ENCODE measurements around the gene HCST.
"Not testable (repeated sequence)": the region's sequence is repeated elsewhere in the genome, so short reads cannot be mapped to it uniquely, and the experiment has no call there.

HCST gene

DNA sequence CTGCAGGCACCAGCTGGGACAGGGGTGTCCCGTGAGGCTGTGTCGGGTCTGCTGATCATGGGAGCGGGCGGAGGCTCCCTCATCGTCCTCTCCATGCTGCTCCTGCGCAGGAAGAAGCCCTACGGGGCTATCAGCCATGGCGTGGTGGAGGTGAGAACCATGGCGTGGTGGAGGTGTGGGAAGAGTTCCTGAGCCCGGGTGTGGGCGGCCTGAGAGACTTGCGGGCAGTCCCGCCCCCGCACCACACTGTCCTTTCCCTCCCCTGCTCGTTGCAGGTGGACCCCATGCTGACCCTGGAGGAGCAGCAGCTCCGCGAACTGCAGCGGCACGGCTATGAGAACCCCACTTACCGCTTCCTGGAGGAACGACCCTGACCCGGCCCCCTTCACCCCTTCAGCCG, 23.3 kb upstream of the HCST start:
- in situ Hi-C loops (cut with HindIII; ENCODE audit: low sequenced_read_pairs): no loop called here

DNA sequence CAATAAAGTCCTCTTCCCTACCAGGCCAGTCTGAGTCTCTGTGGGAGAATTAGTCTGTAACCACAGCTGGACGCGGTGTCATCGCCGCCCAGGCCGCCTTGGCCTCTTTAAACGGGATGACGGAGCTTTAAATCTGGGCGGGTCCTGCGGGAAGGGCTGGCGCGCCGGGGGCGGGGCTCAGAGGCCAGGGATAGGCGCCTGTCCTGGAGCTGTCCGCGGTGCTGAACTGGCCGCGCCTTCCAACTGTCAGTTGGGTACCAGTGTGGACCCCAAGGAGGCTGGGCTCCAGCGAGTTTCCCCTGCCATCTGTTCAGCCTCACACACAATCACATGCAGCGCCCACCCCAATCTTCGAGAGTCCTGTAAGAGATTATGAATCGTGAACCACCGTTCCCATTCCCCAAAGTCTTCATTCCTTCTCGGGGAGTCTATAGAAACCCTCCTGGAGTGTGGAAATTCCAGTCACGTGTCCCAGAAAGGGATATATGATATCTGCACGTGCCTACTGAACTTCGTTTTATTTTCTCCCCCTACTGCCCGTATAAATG, 22.5 kb upstream of the HCST start:
- in situ Hi-C loops (cut with HindIII; ENCODE audit: low sequenced_read_pairs): no loop called here

DNA sequence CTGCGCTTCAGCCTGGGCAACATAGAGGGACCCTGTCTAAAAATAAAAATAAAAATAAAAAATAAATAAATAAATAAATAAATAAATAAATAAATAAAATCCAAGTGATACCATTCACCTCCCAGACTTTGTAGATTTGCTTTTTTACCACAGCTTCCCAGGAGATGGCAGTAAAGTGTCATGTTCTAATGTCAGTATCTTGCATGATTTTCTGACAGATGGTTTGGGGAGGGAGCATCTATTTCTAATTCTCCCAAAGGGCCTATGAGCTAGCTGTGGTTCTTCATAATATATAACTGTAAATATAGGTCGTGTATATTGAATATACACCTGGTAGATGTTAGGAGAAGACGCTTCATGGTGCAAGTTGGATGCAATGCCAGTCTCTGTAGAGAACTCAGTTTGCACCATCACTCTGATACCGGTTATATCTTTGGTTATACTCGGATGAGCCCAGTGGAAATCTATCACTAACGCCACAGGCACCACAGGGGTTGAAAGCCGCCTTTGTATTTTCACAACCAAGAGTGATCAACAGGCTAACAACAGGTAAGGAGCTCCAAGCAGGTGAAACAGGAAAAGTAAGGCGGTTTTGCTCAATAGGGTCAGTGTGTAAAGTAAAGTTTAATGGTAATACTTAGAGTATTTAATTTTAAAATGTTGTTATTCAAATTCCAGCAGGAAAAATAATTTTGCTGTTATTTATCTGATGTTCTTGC, 20.1 kb upstream of the HCST start:
- in situ Hi-C loops (cut with HindIII; ENCODE audit: low sequenced_read_pairs): no loop called here

DNA sequence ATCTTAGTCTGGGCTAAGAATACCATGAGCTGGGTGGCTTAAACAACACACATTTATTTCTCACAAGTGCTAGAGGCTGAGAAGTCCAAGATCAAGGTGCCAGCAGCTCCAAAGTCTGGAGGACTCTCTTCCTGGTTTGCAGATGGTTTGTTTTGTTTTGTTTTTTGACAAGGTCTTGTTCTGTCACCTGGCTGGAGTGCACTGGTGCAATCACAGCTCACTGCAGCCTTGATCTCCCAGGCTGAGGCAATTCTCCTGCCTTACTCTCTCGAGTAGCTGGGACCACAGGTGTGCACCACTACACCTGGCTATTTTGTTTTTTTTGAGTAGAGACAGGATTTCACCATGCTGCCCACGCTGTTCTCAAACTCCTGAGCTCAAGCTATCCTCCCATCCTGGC, 18.4 kb upstream of the HCST start:
- in situ Hi-C loops (cut with HindIII; ENCODE audit: low sequenced_read_pairs): no loop called here

DNA sequence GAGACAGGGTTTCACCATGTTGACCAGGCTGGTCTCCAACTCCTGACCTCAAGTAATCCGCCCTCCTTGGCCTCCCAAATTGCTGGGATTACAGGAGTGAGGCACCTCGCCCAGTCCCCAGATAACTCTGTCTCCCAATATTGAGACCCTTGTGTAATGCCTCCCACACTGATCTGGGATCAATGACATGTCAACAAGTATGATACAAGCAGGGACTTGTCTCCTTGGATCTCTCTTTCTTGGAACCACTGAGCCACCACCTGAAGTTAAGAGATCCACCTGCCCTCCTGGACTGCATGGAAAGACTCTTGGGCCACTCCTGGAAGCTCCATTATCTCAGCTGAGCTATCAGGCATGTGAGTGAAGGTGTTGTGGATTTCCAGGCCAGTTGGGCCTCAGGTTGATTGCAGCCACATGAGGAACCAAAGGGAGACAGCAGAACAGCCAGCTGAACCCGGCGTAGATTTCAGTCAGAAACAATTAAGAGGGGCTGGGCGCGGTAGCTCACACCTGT, 17.0 kb upstream of the HCST start:
- in situ Hi-C loops (cut with HindIII; ENCODE audit: low sequenced_read_pairs): no loop called here

DNA sequence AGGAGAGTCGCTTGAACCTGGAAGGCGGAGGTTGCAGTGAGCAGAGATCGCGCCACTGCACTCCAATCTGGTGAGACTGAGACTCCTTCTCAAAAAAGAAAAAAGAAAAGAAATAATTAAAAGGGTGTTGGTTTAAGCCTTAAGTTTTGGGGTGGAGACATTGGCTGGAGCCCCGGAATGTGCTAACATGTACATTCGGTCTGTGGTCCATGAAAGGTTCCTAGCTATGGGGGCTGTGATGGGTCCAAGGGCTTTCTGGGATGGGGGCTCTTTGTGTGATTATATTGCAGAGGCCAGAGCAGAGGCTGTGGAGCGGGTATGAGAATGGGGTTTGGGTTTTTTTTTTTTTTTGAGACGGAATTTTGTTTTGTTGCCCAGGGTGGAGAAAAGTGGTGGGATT, 16.4 kb upstream of the HCST start:
- in situ Hi-C loops (cut with HindIII; ENCODE audit: low sequenced_read_pairs): no loop called here

DNA sequence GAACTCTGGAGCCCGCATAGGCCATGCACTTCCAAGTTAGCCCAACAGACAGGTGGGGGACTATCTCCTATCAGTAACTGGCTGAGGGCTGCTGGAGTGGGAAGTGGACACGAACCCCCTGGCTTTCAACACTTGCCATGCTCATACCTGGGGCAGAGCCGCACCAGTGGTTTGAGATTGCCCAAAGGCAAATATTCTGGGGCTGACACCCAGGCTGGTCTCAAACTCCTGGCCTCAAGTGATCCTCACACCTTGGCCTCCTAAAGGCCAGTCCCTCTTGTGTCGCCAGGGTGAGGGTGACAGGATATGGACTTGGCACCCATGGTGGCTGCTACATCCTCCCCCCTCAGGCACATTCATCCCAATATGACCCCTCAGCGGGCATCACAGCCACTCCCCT, 15.1 kb upstream of the HCST start:
- in situ Hi-C loops (cut with HindIII; ENCODE audit: low sequenced_read_pairs): no loop called here

DNA sequence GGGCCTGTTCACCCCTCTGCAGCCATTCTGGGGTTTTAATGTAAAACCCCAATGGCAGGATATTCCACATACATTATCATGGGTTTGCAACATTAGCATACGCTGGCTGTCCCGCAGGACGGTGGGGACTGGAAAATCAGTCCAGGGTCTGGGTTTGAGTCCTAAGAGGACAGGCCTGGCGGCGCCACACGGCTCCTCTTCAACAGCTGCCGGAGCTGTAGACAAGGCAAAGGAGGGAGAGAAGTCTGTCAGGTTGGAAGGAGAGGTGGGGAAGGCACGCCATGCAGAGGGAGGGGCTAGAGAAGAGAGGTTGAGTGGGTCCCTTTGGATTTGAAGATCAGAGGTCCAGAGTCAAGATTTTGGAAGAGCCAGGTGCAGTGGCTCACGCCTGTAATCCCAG, 13.9 kb upstream of the HCST start:
- in situ Hi-C loops (cut with HindIII; ENCODE audit: low sequenced_read_pairs): no loop called here

DNA sequence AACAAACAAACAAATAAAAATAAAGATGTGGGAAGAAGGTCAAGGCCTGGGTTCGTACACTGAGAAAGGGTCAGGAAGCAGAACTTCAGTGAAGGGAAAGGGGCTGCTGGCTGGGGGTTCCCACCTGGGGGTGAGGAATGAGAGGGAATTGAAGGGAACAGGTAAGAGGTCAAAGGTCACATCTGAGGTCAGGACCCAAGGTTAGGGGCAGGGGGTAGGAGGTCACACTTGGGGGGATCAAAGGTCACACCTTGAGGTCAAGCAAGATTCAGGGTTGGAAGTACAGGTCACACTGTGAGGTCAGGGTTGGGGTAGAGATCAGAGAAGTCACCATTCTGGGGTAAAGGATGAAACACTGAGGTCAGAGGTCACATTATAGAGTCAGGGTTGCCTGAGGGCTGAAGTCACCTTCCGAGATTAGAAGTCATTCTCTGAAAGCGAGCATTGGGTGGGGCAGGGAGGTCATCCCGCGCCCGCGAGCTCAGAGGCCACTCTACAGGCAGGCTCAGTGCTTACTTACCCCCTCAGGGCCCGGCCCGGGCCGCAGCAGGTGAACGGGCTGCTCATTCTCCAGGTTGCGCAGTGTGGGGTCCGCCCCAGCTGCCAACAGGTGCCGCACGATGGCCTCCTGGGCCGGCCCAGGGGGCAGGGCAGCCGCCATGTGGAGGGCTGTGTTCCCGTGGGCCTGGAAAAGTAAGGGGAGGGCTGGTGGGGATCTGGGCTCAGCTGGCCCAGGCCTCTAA, 12.8 kb upstream of the HCST start:
- in situ Hi-C loops (cut with HindIII; ENCODE audit: low sequenced_read_pairs): no loop called here

DNA sequence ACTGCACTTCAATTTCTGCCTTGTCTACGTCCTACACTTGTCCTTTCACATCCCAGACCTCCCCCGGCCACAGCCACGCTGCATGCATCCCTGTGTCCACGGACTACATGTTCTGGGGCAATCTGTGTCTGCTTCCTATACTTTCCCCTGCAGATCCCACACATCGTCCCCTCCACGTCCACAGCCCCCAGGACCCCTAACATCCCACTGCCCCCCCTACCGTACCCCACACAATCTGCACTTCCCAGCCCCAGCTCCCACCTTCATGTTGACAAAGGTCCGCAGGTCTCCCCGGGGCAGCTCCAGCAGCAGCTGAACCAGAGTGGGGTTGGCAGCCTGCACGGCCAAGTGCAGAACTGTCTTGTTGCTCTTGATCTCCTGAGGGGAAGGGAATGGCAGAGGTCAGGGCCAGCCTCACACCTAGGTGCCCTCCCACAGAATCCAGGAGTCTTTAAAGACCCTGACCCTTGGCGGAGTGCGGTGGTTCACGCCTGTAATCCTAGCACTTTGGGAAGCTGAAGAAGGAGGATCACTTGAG, 12.1 kb upstream of the HCST start:
- in situ Hi-C loops (cut with HindIII; ENCODE audit: low sequenced_read_pairs): no loop called here

DNA sequence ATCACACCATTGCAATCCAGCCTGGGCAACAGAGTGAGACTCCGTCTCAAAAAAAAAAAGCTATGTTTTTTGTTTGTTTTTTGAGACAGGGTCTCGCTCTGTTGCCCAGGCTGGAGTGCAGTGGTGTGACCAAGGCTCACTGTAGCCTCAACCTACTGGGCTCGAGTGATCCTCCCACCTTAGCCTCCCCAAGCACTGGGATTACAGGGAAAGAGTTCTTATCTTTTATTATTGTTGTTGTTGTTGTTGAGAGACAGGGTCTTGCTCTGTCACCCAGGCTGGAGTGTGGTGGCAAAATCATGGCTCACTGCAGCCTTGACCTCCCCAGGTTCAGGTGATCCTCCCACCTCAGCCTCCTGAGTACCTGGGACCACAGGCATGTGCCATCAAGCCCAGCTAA, 10.5 kb upstream of the HCST start:
- in situ Hi-C loops (cut with HindIII; ENCODE audit: low sequenced_read_pairs): not testable (repeated sequence)

DNA sequence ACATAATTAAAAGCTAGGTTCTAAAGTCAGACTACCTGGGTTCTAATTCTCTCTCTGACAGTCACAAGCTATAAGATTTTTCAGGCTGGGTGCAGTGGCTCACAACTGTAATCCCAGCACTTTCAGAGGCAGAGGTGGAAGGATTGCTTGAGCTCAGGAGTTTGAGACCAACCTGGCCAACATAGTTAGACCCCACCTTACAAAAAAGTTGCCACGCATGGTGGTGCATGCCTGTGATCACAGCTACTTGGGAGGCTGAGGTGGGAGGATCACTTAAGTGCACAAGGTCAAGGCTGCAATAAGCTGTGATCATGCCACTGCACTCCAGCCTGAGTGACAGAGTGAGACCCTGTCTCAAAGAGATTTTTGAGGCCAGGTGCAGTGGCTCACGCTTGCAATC, 8.0 kb upstream of the HCST start:
- in situ Hi-C loops (cut with HindIII; ENCODE audit: low sequenced_read_pairs): no loop called here

DNA sequence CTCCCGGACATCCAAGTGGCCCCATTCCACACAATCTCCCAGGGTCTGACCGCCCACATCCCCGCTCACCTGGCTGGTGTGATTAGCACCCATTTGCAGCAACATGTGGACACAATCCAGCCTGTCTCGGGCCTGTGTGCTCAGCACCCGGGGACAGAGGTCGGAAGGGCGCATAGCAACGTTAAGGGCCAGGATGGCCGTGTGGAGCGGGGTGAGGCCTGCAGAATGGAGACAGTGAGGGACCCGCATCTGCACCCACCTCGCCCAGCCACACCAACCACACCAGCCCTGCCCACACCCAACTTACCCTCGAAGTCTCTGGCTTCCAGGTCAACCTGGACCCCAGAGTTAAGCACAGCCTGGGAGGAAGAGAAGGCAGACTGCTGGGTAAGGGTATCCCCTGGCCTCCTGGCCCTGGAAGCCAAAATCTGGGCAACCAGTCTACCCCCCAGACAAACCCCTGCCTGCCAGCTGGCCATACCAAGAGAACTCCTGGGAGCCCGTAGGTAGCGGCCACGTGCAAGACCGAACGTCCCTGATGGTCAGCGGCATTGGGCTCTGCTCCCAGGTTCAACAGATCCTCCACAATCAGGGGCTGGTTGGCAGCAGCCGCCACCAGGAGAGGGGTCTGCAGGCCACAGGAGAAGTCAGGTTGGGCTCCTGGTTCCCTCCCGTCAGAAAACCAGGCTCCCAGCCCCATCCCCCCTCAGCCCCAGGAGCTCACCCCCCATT, 6.3 kb upstream of the HCST start:
- in situ Hi-C loops (cut with HindIII; ENCODE audit: low sequenced_read_pairs): no loop called here

DNA sequence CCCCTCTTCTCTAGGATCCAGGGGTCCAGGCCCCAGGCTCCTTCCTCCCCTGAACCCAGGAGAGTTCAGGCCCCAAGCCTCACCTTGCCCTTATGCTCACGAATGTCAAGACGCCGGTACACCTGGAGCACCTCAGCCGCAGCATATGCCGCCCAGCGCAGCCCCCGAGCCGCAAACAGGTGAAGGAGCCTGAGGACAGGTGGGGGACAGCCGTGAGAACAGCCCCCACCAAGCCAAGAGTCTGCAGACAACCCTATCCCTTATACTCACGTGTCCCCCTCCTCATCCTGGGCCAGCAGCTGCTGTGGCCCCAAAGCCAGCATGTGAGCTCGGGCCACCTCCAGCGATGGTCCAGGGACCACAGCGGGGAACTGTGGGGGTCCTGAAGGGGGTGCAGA, 5.7 kb upstream of the HCST start:
- in situ Hi-C loops (cut with HindIII; ENCODE audit: low sequenced_read_pairs): no loop called here

DNA sequence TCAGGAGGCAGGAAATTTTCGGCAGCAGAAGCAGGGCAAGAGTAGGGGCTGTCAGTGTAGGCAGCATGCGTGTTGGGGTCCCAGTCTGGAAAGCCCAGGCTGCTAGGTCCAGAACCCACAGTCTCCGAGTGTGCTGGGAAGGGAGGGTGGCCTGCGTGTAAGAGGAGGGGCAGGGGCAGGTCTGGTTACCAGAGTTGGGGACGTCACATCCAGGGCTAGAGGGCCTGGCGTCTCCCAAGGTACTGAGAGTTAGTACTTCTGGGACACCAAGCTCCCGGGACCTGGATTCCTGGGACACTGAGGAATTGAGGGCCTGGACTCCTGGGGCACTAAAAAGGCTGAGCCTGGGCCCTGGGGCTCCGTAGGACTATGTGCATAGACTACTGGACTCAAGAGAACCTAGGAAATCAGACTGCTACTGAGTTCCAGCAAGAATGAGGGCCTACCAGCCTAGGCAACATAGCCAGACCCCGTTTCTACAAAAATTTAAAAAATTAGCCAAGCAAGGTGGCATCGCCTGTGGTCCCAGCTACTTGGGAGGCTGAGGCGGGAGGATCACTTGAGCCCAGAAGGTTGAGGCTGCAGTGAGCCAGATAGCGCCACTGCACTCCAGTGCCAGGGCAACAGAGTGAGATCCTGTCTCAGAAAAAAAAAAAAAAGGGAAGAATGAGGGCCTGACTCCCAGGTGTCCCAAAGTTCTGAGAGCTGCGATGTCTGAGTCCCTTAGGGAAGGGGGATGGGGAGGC, 4.5 kb upstream of the HCST start:
- in situ Hi-C loops (cut with HindIII; ENCODE audit: low sequenced_read_pairs): no loop called here

DNA sequence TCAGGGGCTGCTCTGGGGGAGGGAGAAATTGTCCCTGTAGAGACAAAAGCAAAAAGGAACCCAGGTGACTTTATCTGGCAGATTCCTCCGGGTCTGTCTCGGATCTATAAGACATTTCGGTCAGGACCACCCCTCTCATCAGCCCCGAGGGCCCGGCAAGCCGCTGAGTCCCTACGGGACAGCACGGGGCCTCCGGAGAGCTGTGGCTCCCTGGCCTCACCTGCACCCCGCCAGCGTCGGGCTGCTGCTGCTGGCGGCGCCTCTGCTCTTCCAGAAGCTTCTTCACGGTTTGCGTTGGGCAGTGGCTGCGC, 3.9 kb upstream of the HCST start:
- in situ Hi-C loops (cut with HindIII; ENCODE audit: low sequenced_read_pairs): no loop called here

DNA sequence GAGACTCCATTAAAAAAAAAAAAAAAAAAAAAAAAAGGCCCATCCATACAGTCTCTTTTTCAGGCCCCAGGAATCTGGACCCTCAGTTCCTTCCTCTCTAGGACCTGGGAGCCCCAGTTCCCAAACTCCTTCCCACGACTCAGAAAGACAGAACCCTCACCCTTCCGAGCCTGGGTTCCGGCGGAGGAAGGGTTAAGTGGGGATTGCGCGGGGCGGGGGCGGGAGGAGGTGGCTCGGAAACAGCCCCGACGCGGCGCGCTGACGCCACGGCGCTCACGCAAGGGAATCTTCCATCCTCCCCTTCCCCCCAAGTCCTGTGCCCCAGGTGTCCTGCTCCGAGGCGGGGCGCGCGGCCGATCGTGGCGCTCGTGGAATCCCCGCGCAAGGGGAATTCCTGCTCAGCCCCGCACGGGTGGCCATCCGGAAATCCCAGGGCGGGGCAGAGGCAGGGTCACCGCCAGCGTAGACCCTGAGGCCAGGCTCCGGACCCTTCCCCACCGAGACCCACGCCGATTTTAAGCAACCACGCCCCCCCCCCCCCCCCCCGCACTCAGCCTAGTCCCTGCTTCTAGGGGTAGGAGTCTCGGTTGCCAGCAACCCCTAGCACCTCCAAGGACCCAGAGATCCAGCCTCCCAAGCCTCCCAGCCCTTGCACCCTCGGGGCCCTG, 2.6 kb upstream of the HCST start:
- in situ Hi-C loops (cut with HindIII; ENCODE audit: low sequenced_read_pairs): loop anchor here (5.0 kb wide), 1 partner anchor 47 kb away; the partner anchor contains the start of gene NPHS1

DNA sequence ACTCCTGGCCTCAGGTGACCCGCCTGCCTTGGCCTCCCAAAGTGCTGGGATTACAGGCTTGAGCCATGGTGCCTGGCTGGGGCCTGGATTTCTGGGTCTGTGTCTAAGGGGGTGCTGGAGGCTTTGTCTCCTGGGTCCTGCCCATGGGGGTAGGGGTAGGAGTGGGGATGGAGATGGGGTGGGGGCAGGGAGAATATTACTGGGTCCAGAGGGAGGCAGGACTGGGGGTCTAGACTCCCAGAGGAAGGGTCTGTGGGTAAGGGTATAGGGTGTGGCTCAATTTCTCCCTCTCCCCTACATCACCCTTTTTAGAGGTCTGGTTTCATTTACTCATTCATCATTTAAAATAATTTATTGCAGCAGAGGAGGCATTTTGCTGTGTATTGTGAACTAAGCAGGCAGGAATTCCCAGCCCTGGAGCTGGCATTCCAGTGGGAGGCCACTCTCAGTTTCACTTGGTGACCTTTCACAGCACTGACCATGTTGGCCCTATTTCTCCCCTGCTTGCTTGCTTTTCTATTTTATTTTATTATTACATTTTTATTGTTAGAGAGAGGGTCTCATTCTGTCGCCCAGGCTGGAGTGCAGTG, 1.2 kb upstream of the HCST start:
- in situ Hi-C loops (cut with HindIII; ENCODE audit: low sequenced_read_pairs): loop anchor here (5.0 kb wide), 1 partner anchor 49 kb away; the partner anchor contains the start of gene NPHS1

DNA sequence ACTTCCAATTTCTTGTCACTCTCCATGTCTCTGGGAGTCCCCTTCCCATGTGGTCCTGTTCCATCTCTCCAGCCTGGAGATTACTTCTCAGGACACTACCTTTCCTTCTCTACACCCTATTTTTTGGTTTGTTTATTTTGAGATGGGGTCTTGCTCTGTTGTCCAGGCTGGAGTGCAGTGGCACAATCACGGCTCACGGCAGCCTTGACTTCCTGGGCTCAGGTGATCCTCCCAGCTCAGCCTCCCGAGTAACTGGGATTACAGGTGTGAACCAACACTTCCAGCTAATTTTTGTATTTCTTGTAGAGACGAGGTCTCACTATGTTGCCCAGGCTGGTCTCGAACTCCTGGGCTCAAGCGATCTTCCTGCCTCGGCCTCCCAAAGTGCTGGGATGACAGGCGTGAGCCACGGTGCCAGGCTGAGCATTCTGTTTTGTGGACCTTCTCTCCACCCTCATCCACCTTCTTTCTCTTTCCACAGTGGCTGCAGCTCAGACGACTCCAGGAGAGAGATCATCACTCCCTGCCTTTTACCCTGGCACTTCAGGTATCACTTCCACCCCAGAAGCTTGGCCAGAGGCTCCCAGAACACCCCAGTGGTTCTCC, 644 bp downstream of the HCST start:
- in situ Hi-C loops (cut with HindIII; ENCODE audit: low sequenced_read_pairs): loop anchor here (5.0 kb wide), 1 partner anchor 51 kb away; the partner anchor contains the start of gene NPHS1
